ENCODE measurements around the gene SLC40A1.

DNA sequence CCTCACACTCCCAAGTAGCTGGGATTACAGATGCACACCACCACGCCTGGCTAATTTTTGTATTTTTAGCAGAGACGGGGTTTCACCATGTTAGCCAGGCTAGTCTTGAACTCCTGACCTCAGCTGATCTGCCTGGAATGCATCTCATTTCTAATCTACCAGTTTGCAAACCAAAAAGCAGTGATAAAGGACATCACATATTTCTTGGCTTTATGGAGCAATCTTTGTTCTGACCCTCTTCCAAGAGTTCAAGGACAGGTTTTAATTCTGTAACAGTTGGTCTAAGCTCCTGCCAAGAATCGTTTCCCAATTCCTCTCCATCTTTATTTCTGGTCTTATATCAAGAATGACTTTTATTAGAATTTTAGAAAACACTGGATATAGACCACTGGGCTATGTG, 67.7 kb downstream of the SLC40A1 start:
- no peak for TF ChIP-seq POLR2A (IDR thresholded peaks at IDR 0.05; ENCODE audit: low read depth, low read length)
- TF ChIP-seq TAF1 (IDR thresholded peaks at IDR 0.05; ENCODE audit: low read depth, low read length): no peak
- TF ChIP-seq POLR2AphosphoS5 (IDR thresholded peaks at IDR 0.05; ENCODE audit: low read depth, low read length): no peak
- no peak for TF ChIP-seq SPI1 (IDR thresholded peaks at IDR 0.05; ENCODE audit: low read depth, low read length)
- TF ChIP-seq POU2F2 (IDR thresholded peaks at IDR 0.05; ENCODE audit: low read depth, low read length): no peak

Measured in GM12891 (cell line).